Bronchial epithelial cell (primary cell): ENCODE data around the gene CA5B. TPM values are rescaled to one million over a fixed set of nuclear protein-coding genes. Genes with fewer than 3 reads are reported as not detected.

ENCODE experiments used
- DNase-seq: peaks from one replicate; pipeline ENCODE4 v3.0.0-alpha.2; 2010; ENCODE audit warnings: low read depth
- FAIRE-seq: peaks from 2 replicates; lab custom pipeline; 2011; peaks lifted over from hg19 to GRCh38; lab: Jason Lieb, UNC
- H3K27me3 ChIP-seq: 2 replicates; pipeline ENCODE4 v1.5.1; 2011; ENCODE audit warnings: low read length; ENCODE audit not compliant: control insufficient read depth, insufficient read depth
- H3K36me3 ChIP-seq: 2 replicates; pipeline ENCODE4 v1.5.1; 2011; ENCODE audit warnings: low read length; ENCODE audit not compliant: control insufficient read depth, insufficient read depth
- H3K4me3 ChIP-seq: 2 replicates; pipeline ENCODE4 v1.5.1; 2011; ENCODE audit warnings: mild to moderate bottlenecking, low read depth, low read length, control low read depth
- total RNA-seq: library from RNA; depleted of rRNA; stranded (reverse); fragments of >200 nt; gene quantifications from 2 replicates; pipeline ENCODE4 v1.2.1, GENCODE V29; 2014
- TF ChIP-seq, protein P1 (sequence below): IDR thresholded peaks from 2 replicates; pipeline ENCODE4 v1.5.1; 2011; ENCODE audit warnings: mild to moderate bottlenecking, moderate library complexity, low read length, control low read depth, inconsistent platforms; ENCODE audit not compliant: insufficient read depth, severe bottlenecking

The CA5B gene
- total RNA-seq, 1 donor from 2014 or later, result 6.1 TPM

DNA sequence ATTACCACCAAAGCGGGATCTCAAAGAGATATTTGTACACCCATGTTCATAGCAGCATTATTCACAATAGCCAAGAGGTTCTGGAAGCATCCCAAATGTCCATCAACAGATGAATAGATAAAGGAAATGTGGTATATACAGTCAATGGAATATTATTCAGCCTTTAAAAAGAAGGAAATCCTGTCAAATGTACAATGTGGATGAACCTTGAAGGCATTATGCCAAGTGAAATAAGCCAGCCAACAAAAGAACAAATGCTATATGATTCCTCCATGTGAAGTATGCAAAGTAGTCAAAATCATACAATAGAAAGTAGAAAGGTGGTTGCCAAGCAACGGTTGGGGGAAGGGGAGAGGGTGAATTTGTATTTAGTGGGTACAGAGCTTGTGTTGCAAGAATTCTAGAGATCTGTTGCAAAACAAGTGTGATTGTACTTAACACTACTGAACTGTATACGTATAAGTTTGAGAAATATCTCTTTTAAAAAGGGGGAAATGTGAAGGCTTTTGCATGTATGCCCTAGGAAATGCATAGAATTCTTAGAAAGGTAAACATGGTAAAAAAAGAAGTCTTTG, 47.2 kb downstream of the CA5B start:
- FAIRE-seq, result no peak
- Histone ChIP-seq H3K27me3 (no peaks in the 10 kb centered on the region), H3K36me3 (peaks cover 1% of the 10 kb centered on the region), H3K4me3 (no peak overlapping the region)
- TF ChIP-seq, protein P1, sequence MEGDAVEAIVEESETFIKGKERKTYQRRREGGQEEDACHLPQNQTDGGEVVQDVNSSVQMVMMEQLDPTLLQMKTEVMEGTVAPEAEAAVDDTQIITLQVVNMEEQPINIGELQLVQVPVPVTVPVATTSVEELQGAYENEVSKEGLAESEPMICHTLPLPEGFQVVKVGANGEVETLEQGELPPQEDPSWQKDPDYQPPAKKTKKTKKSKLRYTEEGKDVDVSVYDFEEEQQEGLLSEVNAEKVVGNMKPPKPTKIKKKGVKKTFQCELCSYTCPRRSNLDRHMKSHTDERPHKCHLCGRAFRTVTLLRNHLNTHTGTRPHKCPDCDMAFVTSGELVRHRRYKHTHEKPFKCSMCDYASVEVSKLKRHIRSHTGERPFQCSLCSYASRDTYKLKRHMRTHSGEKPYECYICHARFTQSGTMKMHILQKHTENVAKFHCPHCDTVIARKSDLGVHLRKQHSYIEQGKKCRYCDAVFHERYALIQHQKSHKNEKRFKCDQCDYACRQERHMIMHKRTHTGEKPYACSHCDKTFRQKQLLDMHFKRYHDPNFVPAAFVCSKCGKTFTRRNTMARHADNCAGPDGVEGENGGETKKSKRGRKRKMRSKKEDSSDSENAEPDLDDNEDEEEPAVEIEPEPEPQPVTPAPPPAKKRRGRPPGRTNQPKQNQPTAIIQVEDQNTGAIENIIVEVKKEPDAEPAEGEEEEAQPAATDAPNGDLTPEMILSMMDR, result no peak
- DNase-seq, result no peak

DNA sequence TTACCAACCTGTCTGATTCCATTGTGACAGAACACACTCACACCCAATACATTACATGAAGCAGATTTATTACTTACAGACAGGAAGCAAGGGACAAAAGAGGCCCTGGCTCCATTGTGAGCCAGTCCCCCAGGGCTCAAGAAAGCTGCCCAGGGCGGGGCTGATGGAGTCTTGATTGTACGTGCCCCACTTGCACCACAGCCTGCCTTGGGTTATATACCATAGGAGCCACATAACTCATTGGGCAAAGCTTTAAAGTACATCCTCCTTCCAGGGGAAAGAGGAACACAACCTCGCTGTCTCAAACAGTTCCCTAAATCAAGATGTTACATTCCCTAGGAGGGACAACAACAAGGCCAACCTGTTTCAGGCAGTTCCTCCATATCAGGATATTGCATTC, 48.8 kb downstream of the CA5B start:
- H3K27me3 ChIP-seq, result no peaks in the 10 kb centered on the region
- TF ChIP-seq, protein P1, result no peak
- no peak for DNase-seq
- no peaks in the 10 kb centered on the region for H3K36me3 ChIP-seq
- no peak for FAIRE-seq
- no peak overlapping the region for H3K4me3 ChIP-seq

DNA sequence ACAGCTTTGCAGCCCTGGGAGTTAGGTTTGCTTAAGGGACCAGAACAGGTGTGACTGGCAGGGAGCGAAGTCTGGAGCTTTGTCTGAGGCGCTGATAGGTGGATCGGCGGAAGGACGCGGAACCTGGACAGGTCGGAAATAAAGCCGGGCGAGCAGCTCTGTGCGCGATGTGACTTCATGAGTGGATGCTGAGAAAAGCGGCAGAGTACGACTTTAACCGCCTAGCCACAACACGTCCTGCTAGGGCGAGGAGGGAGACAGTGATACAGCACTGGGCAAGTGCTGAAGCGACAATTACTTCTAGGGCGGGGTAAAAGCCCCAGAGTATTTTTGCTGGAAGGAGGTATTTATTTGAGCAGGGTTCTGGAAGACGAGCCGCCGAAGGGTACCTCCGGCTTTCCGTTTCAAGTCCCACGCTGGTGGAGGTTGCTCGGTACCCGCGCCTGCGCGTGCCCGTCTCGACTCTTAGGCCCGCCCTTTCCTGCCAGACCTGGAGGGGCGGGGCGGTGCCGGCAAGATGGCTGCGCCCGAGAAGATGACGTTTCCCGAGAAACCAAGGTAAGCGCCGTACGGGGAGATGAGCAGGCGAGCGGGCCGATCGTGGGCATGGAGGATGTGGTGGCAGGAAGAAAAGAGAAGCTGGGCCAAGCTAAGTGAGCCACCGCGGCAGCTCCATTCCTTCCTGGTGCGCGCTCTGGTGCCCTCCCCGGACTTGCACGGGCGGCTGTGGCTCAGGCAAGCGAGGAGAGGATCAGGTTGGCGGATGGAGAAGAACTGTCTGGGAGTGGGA, 52.1 kb downstream of the CA5B start, which contains the start of gene ZRSR2:
Gene ZRSR2 (plus strand): TSS at position 506 of the 790 bp plus-strand sequence. CDS start 12 bp downstream, at position 518.
- Histone ChIP-seq H3K27me3 (no peaks in the 10 kb centered on the region), H3K4me3 (peak within 1 kb of the TSS; percentile 49), H3K36me3 (no peaks in the 10 kb centered on the region)
- DNase-seq (peak; percentile 66), FAIRE-seq (no peak)
- TF ChIP-seq, protein P1, result no peak

DNA sequence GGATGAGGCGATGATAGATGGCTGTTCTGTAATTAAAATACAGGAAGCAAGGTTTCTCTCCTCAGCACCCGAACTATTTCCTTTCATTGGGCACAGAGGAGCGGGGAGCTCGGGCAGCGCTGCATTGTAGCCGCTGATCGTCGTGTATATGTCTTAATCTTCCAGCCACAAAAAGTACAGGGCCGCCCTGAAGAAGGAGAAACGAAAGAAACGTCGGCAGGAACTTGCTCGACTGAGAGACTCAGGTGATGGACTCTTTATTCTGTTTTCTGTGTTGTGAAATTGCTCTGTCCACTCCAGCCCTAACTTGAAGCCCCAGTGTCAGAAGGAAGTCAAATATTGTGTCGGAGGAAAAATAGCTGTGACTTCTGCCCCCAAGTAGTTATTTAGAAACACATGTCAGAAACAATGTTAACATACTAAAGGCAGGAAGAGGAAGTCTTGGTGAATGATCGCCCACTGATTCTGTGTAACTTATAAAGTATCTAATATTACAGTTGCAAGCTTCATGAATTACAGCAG, 52.8 kb downstream of the CA5B start:
- DNase-seq (peak; percentile 15), FAIRE-seq (no peak)
- Histone ChIP-seq H3K4me3 (peak overlapping the region; percentile 49), H3K36me3 (no peaks in the 10 kb centered on the region), H3K27me3 (no peaks in the 10 kb centered on the region)
- TF ChIP-seq, protein P1, result no peak

DNA sequence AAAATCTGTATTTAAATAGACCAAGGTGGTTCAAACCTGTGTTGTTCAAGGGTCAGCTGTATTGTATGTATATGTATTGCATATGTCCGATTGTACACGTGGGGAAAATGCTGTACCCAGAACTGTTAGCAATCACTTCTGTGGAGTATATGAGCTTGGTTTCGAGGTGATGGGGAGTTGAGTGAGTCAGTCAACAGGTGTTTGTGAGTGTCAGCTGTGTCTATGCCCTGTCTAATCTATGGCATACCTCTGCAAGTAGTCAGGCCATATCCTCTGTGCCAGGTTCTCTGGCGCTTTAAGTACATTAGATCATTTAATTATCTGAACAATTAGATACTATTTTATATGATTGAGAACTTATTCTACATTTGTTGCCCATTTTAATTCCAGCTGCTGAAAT, 59.6 kb downstream of the CA5B start:
- FAIRE-seq (no peak), DNase-seq (peak; percentile 15)
- no peaks in the 10 kb centered on the region for H3K36me3 ChIP-seq
- TF ChIP-seq, protein P1, result no peak
- no peaks in the 10 kb centered on the region for H3K27me3 ChIP-seq
- H3K4me3 ChIP-seq, result no peak overlapping the region
